CD8-positive, alpha-beta memory T cell (primary cell): ENCODE measurements around the gene IFITM10. TPM values are rescaled to one million over a fixed set of nuclear protein-coding genes. Genes with fewer than 3 reads are reported as not detected.

ENCODE experiments used
- CTCF ChIA-PET: fragments of 350-600 bp; sonication (Branson Sonifier 250); formaldehyde crosslinking; loops from one replicate; lab custom pipeline; 2021; ENCODE audit warnings: antibody characterized with exemption; lab: Charles Lee
- POLR2A ChIA-PET: fragments of 350-600 bp; sonication (Branson Sonifier 250); formaldehyde crosslinking; loops from one replicate; lab custom pipeline; 2021; ENCODE audit warnings: antibody characterized with exemption; lab: Charles Lee
- DNase-seq, 5 donors: peaks; one replicate each; pipeline versions ENCODE4 v3.0.0 to v3.0.0-alpha.2; 2020 to 2022; ENCODE audit warnings: mixed read lengths in 1 of 5
- H3K27ac ChIP-seq: one replicate; pipeline ENCODE4 v1.7.0; 2013; ENCODE audit warnings: low read depth, mild to moderate bottlenecking, low read length, moderate library complexity
- H3K27me3 ChIP-seq: 2 replicates; pipeline ENCODE4 v1.7.0; 2013; ENCODE audit warnings: low read length, mild to moderate bottlenecking; ENCODE audit not compliant: insufficient read depth, poor library complexity, severe bottlenecking
- H3K36me3 ChIP-seq: 2 replicates; pipeline ENCODE4 v1.7.0; 2013; ENCODE audit warnings: mild to moderate bottlenecking, low read length, moderate library complexity; ENCODE audit not compliant: insufficient read depth
- H3K4me1 ChIP-seq: 2 replicates; pipeline ENCODE4 v1.7.0; 2013; ENCODE audit warnings: mild to moderate bottlenecking, low read length, moderate library complexity; ENCODE audit not compliant: insufficient read depth
- H3K4me3 ChIP-seq: 2 replicates; pipeline ENCODE4 v1.7.0; 2013; ENCODE audit warnings: mild to moderate bottlenecking, low read length
- H3K9me3 ChIP-seq: 2 replicates; pipeline ENCODE4 v1.7.0; 2013; ENCODE audit warnings: mild to moderate bottlenecking, low read length
- H3K27ac Mint-ChIP-seq, 8 donors: one replicate each; pipeline ENCODE4 v1.8.0; 2020 to 2021; ENCODE audit warnings: mixed read lengths in 8 of 8, mild to moderate bottlenecking in 6 of 8, inconsistent platforms in 3 of 8, moderate library complexity in 3 of 8
- H3K27me3 Mint-ChIP-seq, 2 donors: one replicate each; pipeline ENCODE4 v1.8.0; 2020 to 2021; ENCODE audit warnings: mixed read lengths in 2 of 2, mild to moderate bottlenecking in 1 of 2, moderate library complexity in 1 of 2
- H3K36me3 Mint-ChIP-seq, 3 donors: one replicate each; pipeline ENCODE4 v1.8.0; 2020 to 2021; ENCODE audit warnings: mixed read lengths in 3 of 3, inconsistent platforms in 1 of 3, mild to moderate bottlenecking in 1 of 3
- H3K4me1 Mint-ChIP-seq, 3 donors: one replicate each; pipeline ENCODE4 v1.8.0; 2020 to 2021; ENCODE audit warnings: mixed read lengths in 3 of 3, inconsistent platforms in 1 of 3, mild to moderate bottlenecking in 1 of 3
- H3K4me3 Mint-ChIP-seq, 7 donors: one replicate each; pipeline ENCODE4 v1.8.0; 2020 to 2021; ENCODE audit warnings: mixed read lengths in 7 of 7, mild to moderate bottlenecking in 6 of 7, moderate library complexity in 4 of 7, inconsistent platforms in 2 of 7
- H3K9me3 Mint-ChIP-seq, 5 donors: one replicate each; pipeline ENCODE4 v1.8.0; 2020 to 2022; ENCODE audit warnings: mixed read lengths in 5 of 5, mild to moderate bottlenecking in 3 of 5, moderate library complexity in 2 of 5, inconsistent platforms in 1 of 5
- polyA plus RNA-seq: library from polyadenylated mRNA; unstranded; fragments of 300-500 nt; fragmentation: Illumina TruSeq; gene quantifications from one replicate; pipeline ENCODE4 v1.2.3, GENCODE V29; 2021
- total RNA-seq, 2 experiments: library from RNA; stranded (reverse); gene quantifications; one replicate each; pipeline ENCODE4 v1.2.3, GENCODE V29; 2021

Gene IFITM10
- total and polyA plus RNA-seq, 3 experiments from 2014 or later, result 0.10 to 0.95 (median 0.39) TPM

GRCh38 chr11:1728931-1729691 lies 21.3 kb downstream of the IFITM10 start:
- peaks cover 20% of the 10 kb centered on the region for H3K4me1 ChIP-seq
- no peaks in the 10 kb centered on the region for H3K27me3 ChIP-seq
- H3K9me3 ChIP-seq, result no peaks in the 10 kb centered on the region
- H3K36me3 ChIP-seq, result no peaks in the 10 kb centered on the region
- peak overlapping the region; percentile 16 for H3K4me3 ChIP-seq
- POLR2A ChIA-PET, result no interaction called here
- CTCF ChIA-PET, result no interaction called here
- Mint-ChIP-seq H3K27me3 (peaks cover 15 to 28% of the 10 kb centered on the region in 2 donors), H3K27ac (peak overlapping the region in 6 of 8 donors; percentile 5 to 58 (median 22)), H3K36me3 (no peaks in the 10 kb centered on the region), H3K4me1 (peaks cover 38 to 41% (median 40%) of the 10 kb centered on the region in 3 donors), H3K4me3 (peak overlapping the region; percentile 56 to 77 (median 71)), H3K9me3 (no peaks in the 10 kb centered on the region)
- H3K27ac ChIP-seq, result no peak overlapping the region
- DNase-seq, result peak in 2 of 5 donors; percentile 29 to 41

GRCh38 chr11:1728301-1728700 lies 22.1 kb downstream of the IFITM10 start:
- POLR2A ChIA-PET, result no interaction called here
- no peaks in the 10 kb centered on the region for H3K9me3 Mint-ChIP-seq
- Histone ChIP-seq H3K4me1 (peaks cover 12% of the 10 kb centered on the region), H3K27ac (no peak overlapping the region), H3K4me3 (no peak overlapping the region), H3K27me3 (no peaks in the 10 kb centered on the region), H3K9me3 (no peaks in the 10 kb centered on the region), H3K36me3 (no peaks in the 10 kb centered on the region)
- H3K4me1 Mint-ChIP-seq, result peaks cover 31 to 33% (median 33%) of the 10 kb centered on the region in 3 donors
- H3K27ac Mint-ChIP-seq, result no peak overlapping the region
- H3K36me3 Mint-ChIP-seq, result no peaks in the 10 kb centered on the region
- H3K4me3 Mint-ChIP-seq, result peak overlapping the region in 2 of 7 donors; percentile 22 to 24
- CTCF ChIA-PET, result no interaction called here
- H3K27me3 Mint-ChIP-seq, result peaks cover 12 to 23% of the 10 kb centered on the region in 2 donors
- DNase-seq, result no peak

- peak overlapping the region in 3 of 7 donors; percentile 22 to 75 (median 24) for H3K4me3 Mint-ChIP-seq
- no peaks in the 10 kb centered on the region for H3K36me3 Mint-ChIP-seq
- H3K4me3 ChIP-seq, result no peak overlapping the region
- H3K9me3 Mint-ChIP-seq, result no peaks in the 10 kb centered on the region
- CTCF ChIA-PET, result no interaction called here
- H3K27ac ChIP-seq, result no peak overlapping the region
- POLR2A ChIA-PET, result no interaction called here
- H3K27me3 ChIP-seq, result no peaks in the 10 kb centered on the region
- no peak for DNase-seq
- H3K9me3 ChIP-seq, result no peaks in the 10 kb centered on the region
- H3K36me3 ChIP-seq, result no peaks in the 10 kb centered on the region
- peaks cover 9% of the 10 kb centered on the region for H3K4me1 ChIP-seq
- no peak overlapping the region for H3K27ac Mint-ChIP-seq
- peaks cover 31 to 33% (median 31%) of the 10 kb centered on the region in 3 donors for H3K4me1 Mint-ChIP-seq
- H3K27me3 Mint-ChIP-seq, result peaks cover 12 to 23% of the 10 kb centered on the region in 2 donors
Measured at GRCh38 chr11:1727861-1728260, 22.5 kb downstream of the IFITM10 start.

- no peaks in the 10 kb centered on the region for H3K27me3 ChIP-seq
- no peak overlapping the region for H3K4me3 ChIP-seq
- H3K27ac ChIP-seq, result no peak overlapping the region
- peak overlapping the region in 3 of 8 donors; percentile 43 to 47 (median 47) for H3K27ac Mint-ChIP-seq
- DNase-seq, result no peak
- CTCF ChIA-PET, result interaction anchor here (0.9 kb wide), 1 partner anchor 31 kb away, joined by 4 read pairs; no protein-coding TSS in a partner anchor
- peaks cover 9% of the 10 kb centered on the region for H3K4me1 ChIP-seq
- POLR2A ChIA-PET, result interaction anchor here (0.9 kb wide), 1 partner anchor 35 kb away, joined by 3 read pairs; no protein-coding TSS in a partner anchor
- no peaks in the 10 kb centered on the region for H3K9me3 Mint-ChIP-seq
- no peaks in the 10 kb centered on the region for H3K9me3 ChIP-seq
- no peaks in the 10 kb centered on the region for H3K36me3 ChIP-seq
- no peaks in the 10 kb centered on the region for H3K36me3 Mint-ChIP-seq
- peaks cover 30 to 33% (median 31%) of the 10 kb centered on the region in 3 donors for H3K4me1 Mint-ChIP-seq
- no peak overlapping the region for H3K4me3 Mint-ChIP-seq
- peaks cover 12 to 21% of the 10 kb centered on the region in 2 donors for H3K27me3 Mint-ChIP-seq
Measured at GRCh38 chr11:1727096-1727690, 23.2 kb downstream of the IFITM10 start.

GRCh38 chr11:1719781-1720180 lies 30.6 kb downstream of the IFITM10 start:
- DNase-seq, result no peak
- no peaks in the 10 kb centered on the region for H3K27me3 ChIP-seq
- ChIA-PET CTCF (no interaction called here), POLR2A (no interaction called here)
- H3K27ac ChIP-seq, result no peak overlapping the region
- H3K9me3 ChIP-seq, result no peaks in the 10 kb centered on the region
- Mint-ChIP-seq H3K36me3 (no peaks in the 10 kb centered on the region), H3K4me3 (no peak overlapping the region), H3K9me3 (no peaks in the 10 kb centered on the region), H3K27me3 (peaks cover 0 to 15% of the 10 kb centered on the region in 2 donors), H3K27ac (no peak overlapping the region), H3K4me1 (no peaks in the 10 kb centered on the region)
- no peak overlapping the region for H3K4me3 ChIP-seq
- H3K36me3 ChIP-seq, result no peaks in the 10 kb centered on the region
- no peaks in the 10 kb centered on the region for H3K4me1 ChIP-seq

GRCh38 chr11:1718326-1718725 lies 32.1 kb downstream of the IFITM10 start:
- Mint-ChIP-seq H3K27ac (no peak overlapping the region), H3K4me3 (no peak overlapping the region)
- CTCF ChIA-PET, result no interaction called here

GRCh38 chr11:1717745-1718144 lies 32.6 kb downstream of the IFITM10 start:
- H3K4me1 Mint-ChIP-seq, result no peaks in the 10 kb centered on the region
- Histone ChIP-seq H3K4me3 (no peak overlapping the region), H3K27me3 (no peaks in the 10 kb centered on the region), H3K27ac (no peak overlapping the region), H3K9me3 (no peaks in the 10 kb centered on the region), H3K36me3 (no peaks in the 10 kb centered on the region), H3K4me1 (no peaks in the 10 kb centered on the region)
- H3K9me3 Mint-ChIP-seq, result no peaks in the 10 kb centered on the region
- H3K4me3 Mint-ChIP-seq, result no peak overlapping the region
- no peaks in the 10 kb centered on the region for H3K36me3 Mint-ChIP-seq
- no peak for DNase-seq
- H3K27ac Mint-ChIP-seq, result no peak overlapping the region
- POLR2A ChIA-PET, result interaction anchor here (0.6 kb wide), 1 partner anchor 9 kb away, joined by 3 read pairs; no protein-coding TSS in a partner anchor
- peaks cover 2 to 12% of the 10 kb centered on the region in 2 donors for H3K27me3 Mint-ChIP-seq
- CTCF ChIA-PET, result no interaction called here

More at GRCh38 chr11:1718326-1718725, 32.1 kb downstream of the IFITM10 start:
- H3K4me3 ChIP-seq, result no peak overlapping the region
- no peaks in the 10 kb centered on the region for H3K9me3 Mint-ChIP-seq
- H3K27ac ChIP-seq, result no peak overlapping the region
- no peaks in the 10 kb centered on the region for H3K36me3 ChIP-seq
- H3K36me3 Mint-ChIP-seq, result no peaks in the 10 kb centered on the region
- no peak for DNase-seq
- H3K4me1 ChIP-seq, result no peaks in the 10 kb centered on the region
- POLR2A ChIA-PET, result no interaction called here
- H3K27me3 ChIP-seq, result no peaks in the 10 kb centered on the region
- H3K9me3 ChIP-seq, result no peaks in the 10 kb centered on the region
- peaks cover 0 to 12% of the 10 kb centered on the region in 2 donors for H3K27me3 Mint-ChIP-seq
- H3K4me1 Mint-ChIP-seq, result no peaks in the 10 kb centered on the region
